HT1080 (cell line): ENCODE measurements around the gene MAN2A1. TPM values are rescaled to one million over a fixed set of nuclear protein-coding genes. Genes with fewer than 3 reads are reported as not detected.

Experiments used
- DNase-seq: peaks from one replicate; pipeline ENCODE4 v3.0.0-alpha.2; 2015; ENCODE audit warnings: low read depth
- total RNA-seq: library from RNA; depleted of rRNA; stranded (reverse); fragments of >200 nt; shearing (Covaris generic); gene quantifications from 2 replicates; pipeline ENCODE4 v1.2.3, GENCODE V29; 2014

The MAN2A1 gene
- total RNA-seq, 1 experiment from 2014 or later, result 26.4 TPM

DNA sequence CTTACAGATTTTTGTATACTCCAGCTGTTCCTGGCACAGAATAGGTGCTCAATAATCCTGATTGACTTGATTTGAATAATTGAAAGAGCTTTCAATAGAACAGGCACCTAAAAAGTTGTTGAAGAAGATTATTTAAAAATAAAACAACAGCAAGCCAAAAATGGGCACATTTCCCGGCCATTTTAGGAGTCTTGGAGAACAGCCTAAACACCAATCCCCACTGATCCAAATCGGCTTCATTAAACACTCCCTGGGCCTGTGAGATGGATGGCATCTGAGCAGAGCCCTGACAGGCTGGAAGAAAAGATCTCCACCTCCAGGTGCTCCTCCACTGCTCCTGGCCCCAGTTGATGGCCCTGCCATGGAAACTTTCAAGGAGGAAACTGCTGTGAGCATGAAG lies 213.3 kb downstream of the MAN2A1 start:
- DNase-seq, result no peak

GRCh38 chr5:109905906-109906305 lies 216.2 kb downstream of the MAN2A1 start:
- peak; percentile 40 for DNase-seq

DNA sequence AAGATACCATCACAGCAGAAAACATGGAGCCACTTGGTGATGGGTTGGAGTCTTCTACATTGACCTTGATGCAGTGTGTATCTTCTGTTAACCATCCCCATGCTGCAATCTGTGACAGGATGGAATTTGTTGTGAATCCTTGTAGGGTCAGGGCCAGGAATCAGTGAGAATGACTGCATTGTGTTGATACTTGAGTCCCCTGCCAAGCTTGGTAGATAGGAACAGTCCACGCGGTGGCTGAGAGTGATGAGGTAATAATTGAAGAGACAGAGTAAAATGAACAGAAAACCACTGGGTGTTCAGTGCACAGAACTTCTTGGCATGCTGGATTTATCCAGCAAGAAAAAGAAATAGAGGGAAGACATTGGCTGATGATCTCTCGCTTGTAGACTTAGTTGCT lies 217.5 kb downstream of the MAN2A1 start:
- peak; percentile 7 for DNase-seq

DNA sequence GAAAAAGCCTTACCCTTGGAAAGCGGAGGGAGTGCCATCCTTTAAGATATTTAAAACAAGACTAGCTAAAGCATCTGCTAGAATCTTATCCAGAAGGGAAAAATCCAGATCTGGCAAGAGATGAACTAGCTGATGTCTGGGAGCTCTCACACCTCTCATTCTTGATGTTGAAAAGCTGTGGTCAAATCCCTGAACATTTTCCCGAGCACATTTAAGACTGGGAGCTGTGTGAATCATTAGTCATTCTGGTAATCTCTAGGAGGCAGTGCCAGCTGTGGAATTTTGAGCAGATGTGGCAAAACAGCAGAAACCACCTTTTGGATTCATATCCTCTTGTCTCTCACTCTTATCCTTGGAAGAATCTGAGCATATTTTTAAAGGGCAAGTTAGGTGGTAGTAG lies 218.0 kb downstream of the MAN2A1 start:
- DNase-seq, result peak; percentile 80

DNA sequence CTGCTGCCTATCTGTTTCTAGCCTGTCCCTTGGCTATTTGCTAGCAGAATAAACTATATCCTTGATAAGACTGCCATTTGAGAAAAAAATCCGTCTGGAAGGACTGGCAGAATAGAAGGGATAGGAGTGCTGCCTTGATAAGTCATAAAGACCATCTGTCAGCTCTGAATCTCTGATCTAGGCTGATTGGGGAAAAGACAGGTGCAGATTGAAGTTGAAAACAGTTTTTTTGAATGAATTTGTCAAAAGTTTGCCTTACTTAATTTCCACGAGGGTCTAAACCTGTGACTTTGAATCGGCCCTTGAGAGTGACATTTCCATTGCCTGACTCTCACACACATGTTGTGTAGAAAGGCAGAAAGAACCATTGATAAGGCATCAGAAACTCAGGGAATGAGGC lies 218.6 kb downstream of the MAN2A1 start:
- no peak for DNase-seq

GRCh38 chr5:109910874-109911273 lies 221.1 kb downstream of the MAN2A1 start:
- no peak for DNase-seq

- DNase-seq, result peak; percentile 33
Measured at GRCh38 chr5:109911731-109912130, 222.0 kb downstream of the MAN2A1 start.

GRCh38 chr5:109914906-109915305 lies 225.2 kb downstream of the MAN2A1 start:
- DNase-seq, result no peak

DNA sequence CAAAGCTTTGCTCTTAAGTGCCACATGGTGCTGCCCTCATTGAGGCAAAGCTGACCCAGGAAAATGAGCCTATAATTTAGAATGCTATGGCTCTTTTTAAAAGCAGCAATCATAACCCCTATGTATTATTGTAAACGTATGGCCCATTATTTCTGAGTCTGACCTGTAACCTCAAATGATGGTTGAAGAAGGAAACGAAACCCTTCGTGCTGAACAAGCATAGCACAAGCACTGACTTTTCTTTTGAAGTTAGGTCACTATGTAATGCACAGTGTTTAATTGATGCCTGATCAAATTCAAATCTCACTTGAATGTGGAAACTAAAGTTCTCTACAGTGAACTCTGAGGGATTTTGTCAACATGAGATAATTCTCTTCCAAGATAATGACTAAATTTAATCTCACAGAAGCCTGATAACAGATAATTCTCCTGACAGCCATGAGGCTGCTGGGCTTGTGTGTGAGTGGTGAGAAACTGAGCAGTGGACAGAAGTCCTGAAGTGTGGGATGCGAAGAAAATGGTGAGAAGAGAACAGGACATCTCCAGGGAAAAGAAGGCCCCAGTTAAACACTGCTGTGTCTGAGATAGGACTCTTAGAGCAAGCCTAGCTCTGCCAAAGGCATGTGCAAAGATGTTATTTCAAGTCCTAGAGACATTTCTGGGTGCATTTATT lies 226.9 kb downstream of the MAN2A1 start:
- DNase-seq, result no peak
